Stimulated activated CD8-positive, alpha-beta memory T cell treated with anti-CD3 and anti-CD28 coated beads, Interleukin-15, amount 100 ng/mL, for 48 hours (primary cell): ENCODE measurements around the gene CPN2.

Experiments used
- DNase-seq, 2 donors: peaks; one replicate each; pipeline ENCODE4 v3.0.0-alpha.2; 2020; ENCODE audit warnings: low read depth in 2 of 2

Gene CPN2

DNA sequence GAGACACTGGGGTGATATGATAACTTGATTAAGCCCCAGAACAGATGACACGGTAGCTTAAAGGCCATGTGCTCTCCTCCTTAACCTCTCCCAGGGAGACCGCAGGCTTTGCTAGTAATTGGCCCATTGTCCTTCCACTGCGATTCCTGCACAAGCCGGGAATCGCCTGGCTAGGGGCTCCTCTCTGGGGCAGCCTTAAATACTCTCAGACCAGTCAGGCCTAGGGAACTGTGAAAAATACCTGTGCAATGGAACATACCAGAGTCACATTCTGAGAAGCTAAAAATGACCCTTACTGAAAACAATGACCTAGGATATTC lies 56.3 kb downstream of the CPN2 start:
- DNase-seq: no peak

DNA sequence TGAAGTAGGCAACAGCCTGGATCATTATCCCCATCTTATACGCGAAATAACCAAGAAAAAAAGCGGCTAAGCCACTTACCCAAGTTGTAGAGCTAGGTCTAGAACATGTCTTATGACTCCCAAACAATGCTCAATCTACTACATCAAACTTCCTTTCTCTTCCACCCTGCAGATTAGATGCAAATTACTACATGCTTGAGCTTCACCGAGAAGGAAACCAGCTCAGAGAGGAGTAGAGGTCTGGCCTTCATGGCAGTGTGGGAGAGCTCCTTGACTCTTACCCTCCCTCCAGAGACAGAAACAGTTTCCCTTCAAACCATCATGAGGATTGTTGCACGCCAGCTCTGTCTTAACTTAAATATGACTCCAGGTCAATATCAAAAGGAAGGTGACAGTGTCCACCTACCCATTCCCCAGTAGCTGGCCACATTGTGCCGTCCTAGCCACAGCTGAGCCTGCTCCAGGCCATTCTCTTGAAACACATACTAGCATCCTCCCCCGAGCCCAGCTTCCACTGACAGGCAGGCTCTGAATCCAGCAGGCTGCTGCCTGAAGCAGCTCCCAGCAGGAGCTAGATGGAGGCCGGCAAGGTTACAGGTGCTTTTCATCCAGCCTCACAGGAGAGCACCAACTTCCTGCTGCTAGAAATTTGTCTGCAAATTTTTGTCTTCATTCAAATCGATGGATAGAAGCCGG lies 56.8 kb downstream of the CPN2 start:
- DNase-seq: no peak

DNA sequence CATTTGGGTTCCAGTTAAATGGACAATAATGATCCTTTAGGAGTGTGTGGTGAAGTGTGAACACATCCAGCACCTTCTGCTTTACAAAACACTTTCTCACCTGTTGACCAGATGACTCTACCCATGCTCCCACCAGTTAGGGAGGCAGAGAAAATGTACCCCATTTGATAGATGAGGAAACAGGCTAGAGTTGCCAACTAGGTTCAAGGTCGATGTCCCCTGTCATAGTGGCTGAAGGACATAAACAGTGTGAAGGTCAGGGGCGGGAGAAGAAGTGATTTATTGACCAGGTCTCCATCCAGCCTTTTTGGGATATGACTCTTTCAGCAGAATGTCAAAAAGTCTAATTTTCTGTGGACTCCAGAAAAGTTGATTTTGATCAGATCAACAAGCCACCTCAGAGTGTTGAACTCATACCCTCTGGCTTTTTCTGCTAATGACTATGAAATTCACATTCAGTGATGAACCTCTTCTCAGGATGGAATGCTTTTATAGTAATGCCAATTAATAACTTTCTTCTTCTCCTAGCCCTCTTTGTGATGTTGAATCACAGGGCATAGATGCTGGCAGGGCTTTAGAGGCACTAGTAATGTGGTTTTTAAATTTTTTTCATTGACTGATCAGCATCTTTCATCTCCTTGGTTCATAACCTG lies 57.5 kb downstream of the CPN2 start:
- DNase-seq: no peak

DNA sequence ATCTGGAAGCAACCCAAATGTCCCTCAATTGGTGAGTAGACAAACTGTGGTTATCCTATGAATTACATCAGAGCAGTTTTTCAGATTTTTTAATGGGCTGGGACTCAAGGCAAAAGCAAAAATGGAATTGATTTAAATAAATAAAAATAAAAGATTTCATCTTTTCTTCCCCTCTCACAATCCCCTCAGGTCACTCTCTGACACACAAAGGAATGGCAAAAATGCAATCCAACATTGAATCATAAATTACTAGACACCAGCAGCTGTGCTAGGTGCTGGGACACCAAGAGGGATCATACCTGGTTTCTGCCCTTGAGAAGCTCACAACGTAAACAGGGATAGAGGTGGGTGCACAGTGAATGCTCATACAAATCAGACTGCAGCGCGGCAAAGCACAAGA lies 58.8 kb downstream of the CPN2 start:
- no peak for DNase-seq
